RPMI7951 (cell line): ENCODE data around the gene TBX15. TPM values are rescaled to one million over a fixed set of nuclear protein-coding genes. Genes with fewer than 3 reads are reported as not detected.

Source experiments
- DNase-seq: peaks from one replicate; pipeline ENCODE4 v3.0.0-alpha.2; 2012; ENCODE audit warnings: low read depth
- total RNA-seq: library from RNA; depleted of rRNA; stranded (reverse); fragments of >200 nt; shearing (Covaris generic); gene quantifications from 2 replicates; pipeline ENCODE4 v1.2.3, GENCODE V29; 2014

Gene TBX15
- total RNA-seq, 1 experiment from 2014 or later, result 0.24 TPM

DNA sequence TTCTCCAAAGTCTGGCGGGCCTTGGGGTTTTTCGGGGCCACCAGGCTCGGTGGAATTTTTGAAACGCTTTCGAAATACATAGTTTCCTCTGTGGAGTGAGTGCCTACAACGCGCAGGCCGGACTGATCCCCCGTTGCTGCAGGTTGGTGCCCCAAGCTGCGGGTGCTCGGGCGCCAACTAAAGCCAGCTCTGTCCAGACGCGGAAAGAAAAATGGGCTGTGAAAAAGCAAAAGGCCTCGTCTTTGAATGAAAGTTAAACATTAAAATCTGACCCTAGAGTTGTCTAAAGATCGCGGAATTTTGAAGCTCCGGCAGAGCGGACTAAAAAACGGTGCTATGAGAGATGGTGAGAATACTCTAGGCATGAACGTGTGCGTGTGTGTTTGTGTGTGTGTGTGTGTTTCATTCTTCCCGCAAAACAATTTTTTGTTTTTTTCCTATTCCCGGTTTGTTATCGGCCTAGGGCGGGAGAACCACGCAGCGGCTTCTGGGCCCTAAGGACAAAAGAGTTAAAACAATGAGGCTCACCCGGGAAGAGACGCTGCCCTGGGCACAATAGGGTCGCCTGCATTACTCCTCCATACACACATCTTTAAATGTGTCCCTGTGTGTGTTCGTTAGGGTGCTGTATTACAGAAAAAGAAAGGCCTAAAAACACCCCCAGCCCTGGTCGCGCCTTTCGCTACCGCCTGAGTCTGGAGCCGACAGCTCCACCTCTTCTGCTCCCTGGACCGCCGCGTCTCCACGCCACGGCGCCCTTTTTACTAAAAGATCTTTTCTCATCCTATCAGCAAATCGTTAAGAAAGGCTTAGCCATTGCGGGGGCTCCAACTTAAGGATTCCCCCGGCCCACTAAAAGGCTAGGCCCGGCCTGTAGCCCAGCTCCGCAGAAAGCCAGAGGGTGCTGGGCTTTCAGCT is 3.2 kb downstream of the TBX15 start:
- DNase-seq, result no peak

- DNase-seq, result no peak
Observed at GRCh38 chr1:118984086-118984721, 3.9 kb downstream of the TBX15 start.

GRCh38 chr1:118983558-118984041 is 4.5 kb downstream of the TBX15 start:
- no peak for DNase-seq

DNA sequence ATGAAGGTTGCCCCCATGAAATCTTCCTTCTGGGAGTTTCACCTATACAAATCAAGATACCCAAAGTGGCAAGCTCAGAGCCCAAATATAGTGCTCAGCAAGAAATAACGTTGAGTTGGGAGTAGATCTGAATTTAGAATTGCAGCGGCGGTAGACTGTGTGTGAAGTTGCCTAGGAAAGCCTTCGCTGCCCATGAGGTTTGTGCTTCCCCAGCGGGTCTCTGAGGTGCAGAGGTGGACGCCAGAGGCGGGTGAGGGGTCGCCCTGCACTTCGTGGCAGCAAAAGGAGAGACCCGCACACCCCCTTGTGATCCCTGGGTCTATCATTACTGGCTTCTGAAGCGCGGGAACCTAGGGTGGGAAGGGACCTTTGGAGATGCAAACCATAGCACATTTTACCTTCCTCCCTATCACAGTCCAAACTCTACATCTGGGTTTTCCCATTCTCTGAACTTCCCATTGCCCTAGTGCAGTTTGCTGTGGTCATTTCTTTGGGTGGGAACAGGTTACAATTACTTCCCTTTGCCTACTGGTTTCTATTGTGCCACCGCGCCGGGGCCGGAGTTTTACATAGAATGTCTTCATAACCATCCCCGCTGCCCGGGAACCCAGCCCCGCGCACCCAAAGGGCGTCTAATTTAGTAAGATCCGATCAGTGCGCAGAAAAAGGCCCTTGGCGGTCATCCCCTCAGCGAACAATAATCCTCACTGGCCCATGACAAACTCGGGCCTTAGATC is 5.2 kb downstream of the TBX15 start:
- DNase-seq, result no peak

- DNase-seq, result no peak
Observed at GRCh38 chr1:118982266-118982665, 5.9 kb downstream of the TBX15 start.

GRCh38 chr1:118981436-118981835 is 6.7 kb downstream of the TBX15 start:
- no peak for DNase-seq

DNA sequence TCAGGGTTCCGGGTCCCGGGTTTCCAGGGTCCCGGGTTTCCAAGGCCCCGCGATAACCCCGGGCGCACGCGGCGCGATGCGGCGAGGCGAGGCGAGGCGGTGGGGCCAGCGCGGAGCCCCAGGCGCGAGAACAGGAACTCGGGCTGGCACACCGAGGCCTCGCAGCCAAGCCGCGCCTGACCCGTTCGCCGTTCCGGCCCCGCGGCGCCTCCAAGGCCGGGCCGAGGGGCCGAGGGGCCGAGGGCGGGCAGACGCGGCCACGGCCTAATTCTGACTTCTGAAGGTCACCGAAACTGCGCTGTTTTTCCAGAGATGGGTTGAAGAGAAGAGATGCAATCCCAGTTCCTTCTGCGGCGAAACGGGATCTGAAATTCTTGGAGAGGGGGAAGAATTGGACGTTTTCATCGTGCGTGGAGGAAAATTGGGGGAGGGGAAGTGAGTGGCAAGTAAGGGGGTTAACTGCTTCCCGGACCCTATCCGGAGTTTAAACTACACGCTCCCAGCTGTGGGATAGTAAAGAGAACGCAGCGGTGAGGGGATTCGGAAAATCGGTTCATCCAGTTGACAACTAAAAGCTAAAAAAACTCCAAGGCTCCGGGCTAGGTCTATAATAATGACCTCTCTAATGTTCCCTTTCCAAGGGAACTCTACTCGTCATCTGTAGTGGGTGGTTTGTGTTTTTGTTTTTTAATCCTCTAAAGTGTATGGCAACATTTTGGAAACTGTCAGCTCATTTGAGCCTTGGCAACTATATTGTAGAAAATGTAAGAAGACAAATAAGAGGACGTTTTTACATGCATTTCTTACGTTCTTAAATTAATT is 8.2 kb downstream of the TBX15 start:
- DNase-seq, result no peak

DNA sequence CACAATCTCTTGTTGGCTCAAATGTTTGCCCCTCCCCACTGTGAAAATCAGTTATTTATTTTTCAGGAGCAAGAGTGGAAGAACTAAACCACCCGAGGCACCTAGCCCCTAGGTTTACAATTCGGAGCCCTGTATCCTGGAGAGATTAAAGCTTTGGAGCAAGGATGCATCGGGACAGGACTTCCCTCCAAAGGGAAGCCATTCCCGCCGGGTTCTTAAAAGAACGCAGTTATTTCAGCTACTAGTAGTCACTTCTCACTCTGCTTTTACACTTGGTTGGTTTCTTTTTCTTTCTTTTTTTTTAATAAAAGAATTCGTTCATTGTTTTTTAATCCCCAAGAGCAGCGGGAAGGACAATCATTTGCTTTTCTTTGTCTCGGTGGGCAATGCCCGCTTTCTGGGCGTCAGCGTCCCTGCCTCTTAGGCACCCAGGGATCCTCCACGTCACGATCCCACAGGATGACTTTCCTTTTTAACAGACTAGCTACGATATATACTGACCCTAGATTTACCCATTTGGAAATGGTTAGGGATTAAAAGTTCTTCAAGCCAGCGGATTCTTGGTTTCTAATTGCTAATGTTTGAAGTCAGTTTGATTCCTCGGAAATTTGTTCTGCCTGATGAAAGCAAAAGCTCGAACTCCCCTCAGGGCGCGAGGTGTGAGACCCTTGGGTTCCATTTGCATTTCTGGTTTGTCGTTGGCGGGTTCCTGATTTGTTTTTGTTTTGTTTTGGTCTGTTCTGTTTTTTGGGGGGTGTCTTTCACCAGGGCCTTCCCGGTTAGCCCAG is 9.0 kb downstream of the TBX15 start:
- no peak for DNase-seq

GRCh38 chr1:118977600-118977999 is 10.5 kb downstream of the TBX15 start:
- DNase-seq, result no peak

GRCh38 chr1:118974661-118975060 is 13.5 kb downstream of the TBX15 start:
- no peak for DNase-seq

DNA sequence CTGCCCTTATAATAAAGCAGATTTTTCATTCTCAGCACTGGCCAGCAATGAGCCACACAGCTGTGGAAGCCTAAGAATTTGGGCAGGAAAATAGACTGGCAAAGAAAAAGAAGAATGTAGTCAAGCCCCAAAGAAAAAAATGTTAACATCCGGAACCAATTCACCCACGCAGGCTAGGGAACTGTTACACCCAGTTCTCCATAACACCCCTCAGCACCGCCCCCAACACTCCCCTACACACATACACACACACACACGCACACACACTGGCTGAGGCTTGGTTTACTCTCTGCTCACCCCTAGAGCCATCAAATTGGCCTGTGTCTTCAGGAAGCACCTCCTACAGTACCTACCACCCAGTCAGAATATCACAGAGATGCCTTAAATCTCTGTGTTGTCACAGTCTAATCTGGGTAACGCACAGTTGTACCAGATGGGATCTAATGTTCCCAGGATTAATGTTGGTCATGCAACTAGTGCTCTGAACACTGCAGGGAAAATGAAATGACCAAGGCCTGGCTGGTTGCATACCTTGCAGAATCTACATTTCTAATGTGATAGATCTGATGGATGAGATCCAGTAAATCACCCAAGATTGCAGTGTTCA is 14.5 kb downstream of the TBX15 start:
- DNase-seq, result no peak

- DNase-seq, result no peak
Observed at GRCh38 chr1:118973032-118973431, 15.1 kb downstream of the TBX15 start.

GRCh38 chr1:118970451-118970850 is 17.7 kb downstream of the TBX15 start:
- DNase-seq, result no peak

DNA sequence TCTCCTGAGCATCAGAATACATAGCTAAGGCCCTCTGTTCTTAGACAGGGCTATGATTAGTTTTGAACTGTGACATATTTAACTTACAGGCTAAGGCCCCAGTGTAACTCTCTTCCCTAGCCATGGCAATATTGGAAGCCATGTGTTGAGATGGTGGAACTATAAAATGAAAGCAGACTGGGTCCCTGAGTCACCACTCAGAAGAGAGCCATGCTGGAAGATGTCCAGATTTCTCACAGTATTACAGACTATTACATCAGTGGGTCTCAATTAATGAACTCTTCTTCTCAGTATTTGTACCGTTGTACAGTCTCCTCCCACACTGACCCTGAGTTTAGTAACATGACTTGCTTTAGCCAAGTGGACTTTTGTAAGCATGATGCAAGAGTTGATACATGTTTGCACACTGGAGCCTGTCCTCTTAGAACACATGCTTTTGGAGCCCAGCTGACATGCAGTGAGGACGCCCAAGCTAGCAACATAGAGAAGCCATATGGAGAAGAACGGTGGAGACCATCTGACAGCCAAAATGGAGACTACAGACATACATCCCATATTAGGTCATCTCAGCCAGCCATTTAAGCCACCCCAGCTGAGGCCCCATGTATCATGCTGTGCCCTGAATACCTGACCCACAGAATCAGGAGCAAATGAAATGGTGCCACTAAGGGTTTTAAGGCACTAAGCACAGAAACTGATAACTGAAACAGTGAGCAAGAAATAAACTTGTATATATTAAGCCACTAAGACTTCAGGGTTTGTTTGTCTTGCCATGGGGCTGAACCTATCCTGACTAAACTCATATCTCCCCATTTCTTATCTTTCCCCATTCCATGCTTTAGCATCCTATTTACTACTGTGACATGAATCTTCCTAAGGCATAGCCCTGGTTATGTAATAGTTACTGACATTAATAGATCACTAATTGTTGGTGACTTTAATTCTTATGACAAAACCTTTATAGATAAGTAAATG is 24.4 kb downstream of the TBX15 start:
- DNase-seq, result peak; percentile 53

GRCh38 chr1:118963138-118963455 is 25.0 kb downstream of the TBX15 start:
- DNase-seq, result no peak

DNA sequence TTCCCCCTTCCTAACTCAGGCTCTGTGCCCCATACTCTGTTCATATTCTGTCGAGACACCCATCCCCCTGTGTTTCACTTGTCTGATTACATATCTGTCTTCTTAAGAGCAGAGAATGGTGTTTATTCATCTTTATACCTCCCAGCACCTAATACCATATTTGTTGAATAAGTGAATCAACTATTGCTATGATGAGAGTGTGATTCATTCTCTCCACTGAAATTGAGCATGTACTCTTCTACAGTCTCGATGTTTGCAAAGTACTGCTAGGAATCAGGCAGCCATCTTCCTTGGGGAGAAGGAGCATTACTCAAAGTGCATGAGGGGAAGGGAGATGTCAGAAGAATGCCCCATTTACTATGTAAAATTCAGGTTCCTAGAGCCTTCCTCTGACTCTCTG is 27.0 kb downstream of the TBX15 start:
- DNase-seq, result no peak

DNA sequence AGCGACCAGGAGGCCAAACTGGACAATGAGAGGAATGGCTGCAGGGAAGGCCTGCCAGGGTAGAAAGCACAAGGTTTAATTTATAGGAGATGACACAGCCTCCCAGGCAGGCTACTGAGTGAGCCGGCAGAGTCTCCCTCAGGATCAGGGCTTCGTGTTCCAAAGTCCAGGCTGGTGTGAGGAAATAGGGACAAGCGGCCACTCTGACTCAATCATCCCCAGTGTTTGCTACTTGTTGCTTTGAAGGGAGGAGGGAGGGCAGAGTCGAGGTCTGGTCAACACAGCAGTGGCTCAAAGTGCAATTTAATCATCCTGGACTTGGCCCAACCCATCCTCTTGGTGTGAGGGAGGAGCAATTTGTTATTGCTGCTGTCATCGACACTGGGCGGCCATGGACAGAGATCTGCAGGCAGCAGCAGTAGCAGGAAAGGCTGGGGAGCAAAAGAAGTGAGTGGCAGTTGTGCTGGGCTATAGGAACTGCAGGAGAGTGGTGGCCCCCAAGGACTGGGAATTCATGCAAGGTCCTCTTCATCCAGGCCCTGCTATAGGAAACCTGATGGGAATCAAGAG is 27.5 kb downstream of the TBX15 start:
- DNase-seq, result peak; percentile 47

DNA sequence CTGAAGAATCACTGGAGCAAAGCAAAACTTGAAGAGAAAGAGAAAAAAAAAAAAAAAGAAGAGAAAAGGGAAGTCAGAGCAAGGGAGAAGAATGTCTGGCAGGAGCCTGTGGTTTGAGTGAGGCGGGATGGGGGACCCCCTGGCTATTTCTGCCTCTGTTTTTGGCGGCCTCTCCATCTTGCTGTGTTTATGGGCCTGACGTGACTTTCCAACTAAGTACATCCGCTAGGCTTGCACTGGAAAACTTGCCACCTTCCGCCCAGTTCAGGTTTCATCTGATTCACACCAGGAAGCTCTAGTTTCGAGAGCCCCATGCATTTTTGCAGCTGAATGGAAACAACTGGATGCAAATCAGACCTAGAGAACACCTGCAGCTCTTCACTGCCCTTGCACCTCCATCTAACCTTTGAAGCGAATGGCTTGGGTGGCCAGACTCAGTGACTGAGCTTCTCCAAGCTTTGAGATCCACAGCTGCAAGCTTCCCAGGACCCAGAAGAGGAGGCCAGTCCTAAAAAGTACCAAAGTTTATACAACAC is 28.0 kb downstream of the TBX15 start:
- DNase-seq, result no peak
